HG03575 (cell line): ENCODE data around the gene SH3D19.
"Not testable (repeated sequence)": the region's sequence is repeated elsewhere in the genome, so short reads cannot be mapped to it uniquely, and the experiment has no call there.

Experiments used
- ATAC-seq: cut with Tn5 transposase; IDR thresholded peaks from one replicate; pipeline ENCODE4 v1.9.1; 2021; ENCODE audit not compliant: unreplicated experiment, insufficient number of reproducible peaks, low FRiP score; ENCODE audit errors: extremely low read depth

The SH3D19 gene

DNA sequence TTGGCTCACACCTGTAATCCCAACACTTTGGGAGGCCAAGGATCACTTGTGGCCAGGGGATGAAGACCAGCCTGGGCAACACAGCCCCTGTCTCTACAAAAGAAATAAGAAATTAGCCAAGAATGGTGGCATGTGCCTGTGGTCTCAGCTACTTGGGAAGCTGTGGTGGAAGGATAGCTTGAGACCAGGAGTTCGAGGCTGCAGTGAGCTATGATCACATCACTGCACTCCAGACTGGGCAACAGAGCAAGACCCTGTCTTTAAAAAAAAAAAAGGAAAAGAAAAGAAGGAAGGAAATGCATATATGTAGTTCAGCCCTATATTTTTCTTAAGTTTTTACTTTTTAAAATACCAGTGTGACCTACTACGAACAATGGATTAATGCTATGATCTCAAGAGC lies 33.4 kb downstream of the SH3D19 start:
- ATAC-seq = no peak

DNA sequence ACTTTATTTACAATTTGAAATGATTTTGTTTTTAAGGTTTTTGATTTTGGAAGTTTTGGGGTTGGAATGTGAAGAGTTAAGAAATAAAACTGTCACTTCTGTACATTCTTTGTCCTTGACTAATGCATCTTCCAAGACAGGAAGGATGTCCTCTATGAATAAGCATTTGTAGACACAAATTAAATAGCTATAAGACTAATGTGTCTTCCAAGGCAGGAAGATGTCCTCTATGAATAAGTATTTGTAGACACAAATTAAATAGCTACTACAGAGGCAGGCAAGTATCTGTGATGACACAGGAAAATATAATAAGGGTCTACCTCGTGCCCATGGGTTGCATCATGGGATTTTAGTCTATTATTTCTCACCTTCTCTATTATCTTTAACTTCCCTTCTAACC lies 33.9 kb downstream of the SH3D19 start:
- ATAC-seq = no peak

DNA sequence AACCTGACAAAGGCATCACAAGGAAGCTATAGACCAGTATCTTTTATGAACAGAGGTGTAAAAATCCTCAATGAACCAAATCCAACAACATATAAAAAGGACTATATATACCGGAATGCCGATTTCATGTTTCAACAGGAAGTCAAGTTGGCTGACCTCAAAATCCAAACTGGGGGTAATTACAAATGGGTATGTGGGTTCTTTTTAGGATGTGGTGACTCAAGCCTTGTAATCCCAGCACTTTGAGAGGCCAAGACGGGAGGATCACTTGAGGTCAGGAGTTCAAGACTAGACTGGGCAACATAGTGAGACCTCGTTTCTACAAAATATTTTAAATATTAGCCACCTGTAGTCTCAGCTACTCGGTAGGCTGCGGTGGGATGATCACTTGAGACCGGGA lies 38.0 kb downstream of the SH3D19 start:
- no peak for ATAC-seq

DNA sequence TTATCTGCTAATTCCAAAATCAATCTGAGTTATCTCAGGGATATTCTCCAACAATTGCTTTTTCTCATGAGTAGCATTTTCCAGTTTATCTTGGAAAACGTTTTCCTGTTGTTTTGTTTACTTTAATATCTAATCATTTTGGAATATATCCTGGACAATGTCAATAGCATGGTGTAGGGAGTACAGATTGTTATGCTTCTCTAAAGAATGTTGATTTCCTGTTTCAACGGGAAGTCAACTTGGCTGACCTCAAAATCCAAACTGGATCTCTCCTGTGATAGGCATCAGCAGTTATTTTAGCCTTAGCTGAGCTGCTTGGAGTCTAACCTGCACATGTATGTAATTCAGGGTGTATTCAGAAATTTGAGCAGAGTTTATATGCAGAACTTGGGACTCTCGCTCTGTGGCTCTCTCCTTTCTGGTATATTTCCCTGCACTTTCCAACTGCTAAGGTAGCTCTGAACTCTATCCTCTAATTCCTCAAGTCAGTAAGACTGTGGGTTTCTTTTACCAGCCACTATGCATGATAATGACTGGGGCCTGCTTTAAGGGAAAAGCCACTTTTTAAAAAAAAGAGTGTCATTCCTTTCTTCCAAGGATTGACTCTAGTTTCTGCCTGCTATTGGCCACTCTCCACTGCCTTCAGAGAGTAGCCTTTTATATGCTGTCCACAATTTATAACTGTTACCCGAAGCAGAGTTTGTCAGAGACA lies 40.7 kb downstream of the SH3D19 start:
- ATAC-seq = no peak

DNA sequence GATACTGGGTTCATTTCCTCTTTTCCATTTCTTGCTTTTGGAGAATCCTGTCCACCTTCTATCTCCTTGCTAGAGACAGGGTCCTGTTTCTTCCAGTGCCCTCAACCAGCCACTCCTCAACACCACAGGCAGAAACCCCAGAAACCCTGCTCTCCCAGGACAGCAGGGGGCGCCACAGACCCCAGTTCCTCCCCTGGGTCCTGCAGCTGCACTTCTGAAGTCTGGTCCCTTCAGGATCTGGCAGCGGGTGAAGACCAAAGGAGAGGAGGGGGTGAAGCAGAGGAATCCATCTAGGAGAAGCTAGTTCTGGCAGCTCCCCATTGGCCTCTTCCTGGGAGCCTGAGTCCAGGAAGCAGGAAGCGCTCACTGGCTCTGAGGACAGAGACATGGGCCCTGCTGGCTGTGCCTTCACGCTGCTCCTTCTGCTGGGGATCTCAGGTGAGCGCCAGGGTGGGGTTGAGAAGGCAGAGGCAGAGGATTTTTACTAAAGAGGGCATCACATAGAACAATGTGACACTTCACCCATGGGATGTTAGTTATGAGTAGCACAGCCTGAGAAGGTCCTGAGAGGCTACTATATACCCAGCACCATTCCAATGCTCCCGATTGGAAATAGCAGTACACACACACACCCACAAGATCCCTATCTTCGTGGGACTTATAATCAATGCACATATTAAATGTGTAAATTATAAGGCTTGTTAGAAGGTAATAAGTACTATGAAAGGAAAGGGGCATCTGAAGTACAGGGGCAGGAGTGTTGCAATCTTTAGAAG lies 48.4 kb downstream of the SH3D19 start, which contains the start of gene PRSS48:
Gene PRSS48, plus strand, starts transcription at position 375 of the 776 bp plus-strand sequence. Its CDS starts 12 bp downstream, at position 387.
- ATAC-seq = no peak

DNA sequence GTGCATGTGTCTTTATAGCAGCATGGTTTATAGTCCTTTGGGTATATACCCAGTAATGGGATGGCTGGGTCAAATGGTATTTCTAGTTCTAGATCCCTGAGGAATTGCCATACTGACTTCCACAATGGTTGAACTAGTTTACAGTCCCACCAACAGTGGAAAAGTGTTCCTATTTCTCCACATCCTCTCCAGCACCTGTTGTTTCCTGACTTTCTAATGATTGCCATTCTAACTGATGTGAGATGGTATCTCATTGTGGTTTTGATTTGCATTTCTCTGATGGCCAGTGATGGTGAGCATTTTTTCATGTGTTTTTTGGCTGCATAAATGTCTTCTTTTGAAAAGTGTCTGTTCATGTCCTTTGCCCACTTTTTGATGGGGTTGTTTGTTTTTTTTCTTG lies 56.5 kb downstream of the SH3D19 start:
- ATAC-seq = not testable (repeated sequence)

DNA sequence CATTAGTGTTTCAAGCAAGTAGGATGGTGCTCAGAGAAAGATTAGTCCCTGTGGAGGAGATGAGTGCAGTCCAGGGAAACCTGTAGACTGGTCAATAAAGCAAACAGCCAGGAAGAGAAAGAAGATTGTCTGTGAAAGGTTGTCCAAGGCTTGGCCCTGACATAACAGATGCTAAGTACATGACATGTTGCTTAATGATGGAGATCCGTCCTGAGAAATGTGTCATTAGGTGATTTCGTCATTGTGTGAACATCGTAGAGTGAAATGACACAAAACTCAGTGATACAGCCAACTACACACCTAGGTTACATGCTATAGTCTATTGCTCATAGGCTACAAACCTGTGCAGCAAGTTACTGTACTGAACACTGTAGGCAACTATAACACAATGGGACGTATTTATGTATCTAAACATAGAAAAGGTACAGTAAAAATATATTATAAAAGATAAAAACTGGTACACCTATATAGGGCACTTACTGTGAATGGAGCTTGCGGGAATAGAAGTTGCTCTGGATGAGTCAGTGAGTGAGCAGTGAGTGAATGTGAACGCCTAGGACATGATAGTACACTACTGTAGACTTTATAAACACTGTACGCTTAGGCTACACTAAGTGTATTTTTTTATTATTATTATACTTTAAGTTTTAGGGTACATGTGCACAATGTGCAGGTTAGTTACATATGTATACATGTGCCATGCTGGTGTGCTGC lies 57.4 kb downstream of the SH3D19 start:
- no peak for ATAC-seq

DNA sequence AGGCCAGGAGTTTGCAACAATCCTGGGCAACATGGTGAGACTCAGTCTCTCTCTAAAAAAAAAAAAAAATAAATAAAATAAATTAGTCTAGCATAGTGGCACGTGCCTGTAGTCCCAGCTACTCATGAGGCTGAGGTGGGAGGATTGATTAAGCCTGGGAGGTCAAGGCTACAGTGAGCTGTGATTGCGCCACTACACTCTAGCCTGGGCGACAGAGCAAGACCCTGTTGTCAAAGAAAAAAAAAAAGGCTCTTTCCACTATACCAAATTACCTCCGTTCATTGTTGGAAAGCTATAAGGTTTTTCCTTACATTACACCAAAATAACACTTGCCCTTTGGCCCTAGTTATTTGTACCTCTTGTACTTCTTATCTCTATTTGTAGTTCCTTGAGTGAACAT lies 58.3 kb downstream of the SH3D19 start:
- ATAC-seq = no peak

DNA sequence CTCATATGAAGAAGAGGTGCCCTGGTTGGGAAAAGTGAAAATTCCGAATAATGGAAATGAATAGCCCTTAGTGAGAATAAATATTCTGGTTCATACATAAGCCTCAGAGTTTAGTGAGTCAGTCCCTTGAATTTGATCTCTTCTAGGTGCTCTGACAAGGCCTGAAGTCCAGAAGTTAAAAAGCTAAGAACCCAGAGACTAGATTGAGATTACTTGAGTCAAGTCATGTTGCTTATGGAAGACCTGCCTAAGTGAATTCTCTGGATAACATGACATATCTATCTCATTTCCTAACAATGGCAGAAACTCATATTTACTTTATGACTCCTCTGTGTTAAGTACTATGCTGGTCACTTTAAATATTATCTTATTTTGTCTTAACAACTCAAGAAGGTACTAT lies 58.9 kb downstream of the SH3D19 start:
- ATAC-seq = no peak

DNA sequence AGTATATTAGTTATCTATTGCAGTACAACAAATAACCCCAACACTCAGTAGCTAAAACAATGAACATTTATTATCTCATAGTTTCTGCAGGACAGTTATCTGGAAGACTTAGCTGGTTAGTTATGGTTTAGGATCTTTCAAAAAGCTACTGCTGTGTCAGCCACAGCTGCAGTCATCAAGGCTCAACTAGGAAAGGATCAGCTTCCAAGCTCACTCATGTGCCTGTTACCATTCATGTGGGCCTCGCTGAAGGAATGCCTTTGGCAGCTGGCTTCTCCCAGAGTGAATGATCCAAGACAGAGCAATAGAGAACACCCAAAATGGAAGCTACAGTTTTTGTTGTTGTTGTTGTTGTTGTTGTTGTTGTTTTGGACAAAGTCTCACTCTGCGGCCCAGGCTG lies 62.0 kb downstream of the SH3D19 start:
- no peak for ATAC-seq

DNA sequence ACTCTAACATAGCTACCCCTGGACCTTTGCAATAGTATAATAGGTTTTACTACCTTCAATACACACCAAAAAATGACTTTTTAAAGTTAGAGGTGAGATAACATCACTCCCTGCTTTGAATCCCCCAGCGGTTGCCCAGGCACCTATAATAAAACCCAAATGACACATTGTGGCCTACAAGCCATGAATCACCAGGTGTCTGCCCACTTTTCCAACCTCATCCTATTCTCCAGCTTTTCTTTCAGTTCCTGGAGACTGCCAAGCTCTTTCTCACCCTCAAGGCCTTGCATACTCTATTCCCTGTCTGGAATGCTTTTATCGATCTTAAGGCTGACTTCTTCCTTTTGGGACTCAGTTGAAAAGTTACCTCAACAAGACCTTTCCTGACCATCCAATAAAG lies 64.9 kb downstream of the SH3D19 start:
- ATAC-seq = no peak

DNA sequence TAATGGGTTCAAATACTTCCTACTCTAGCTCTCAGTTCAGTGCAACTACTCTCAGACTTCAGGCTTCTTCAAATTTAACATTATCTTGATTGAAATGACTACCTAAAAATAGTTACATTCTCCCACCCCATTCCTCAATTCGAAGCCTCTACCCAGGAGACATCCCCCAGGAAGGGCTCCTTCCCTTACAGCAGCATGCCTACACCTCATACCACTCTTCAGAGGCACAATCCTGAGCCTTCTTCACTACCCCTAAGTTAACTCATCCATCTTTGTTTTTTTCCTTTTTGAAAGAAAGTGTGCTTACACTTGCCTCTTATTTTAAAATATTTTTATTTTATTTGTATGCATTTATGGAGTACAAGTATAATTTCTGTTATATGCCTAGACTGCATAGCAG lies 65.7 kb downstream of the SH3D19 start:
- ATAC-seq = no peak

DNA sequence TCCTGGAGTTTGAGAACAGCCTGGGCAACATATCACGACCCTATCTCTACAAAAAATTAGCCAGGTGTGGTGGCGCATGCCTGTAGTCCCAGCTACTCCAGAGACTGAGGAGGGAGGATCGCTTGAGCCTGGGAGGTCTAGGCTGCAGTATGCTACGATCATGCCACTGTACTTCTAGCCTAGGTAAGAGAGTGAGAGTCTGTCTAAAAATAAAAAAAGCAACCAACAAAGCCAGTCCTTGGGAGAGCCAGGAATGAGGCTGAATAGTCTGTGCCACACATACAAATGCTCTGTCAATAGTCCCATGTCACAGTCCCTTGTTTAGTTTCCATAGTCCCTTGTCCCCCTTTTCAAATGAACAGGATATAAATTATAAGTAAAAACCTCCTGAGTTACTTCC lies 67.7 kb downstream of the SH3D19 start:
- no peak for ATAC-seq

DNA sequence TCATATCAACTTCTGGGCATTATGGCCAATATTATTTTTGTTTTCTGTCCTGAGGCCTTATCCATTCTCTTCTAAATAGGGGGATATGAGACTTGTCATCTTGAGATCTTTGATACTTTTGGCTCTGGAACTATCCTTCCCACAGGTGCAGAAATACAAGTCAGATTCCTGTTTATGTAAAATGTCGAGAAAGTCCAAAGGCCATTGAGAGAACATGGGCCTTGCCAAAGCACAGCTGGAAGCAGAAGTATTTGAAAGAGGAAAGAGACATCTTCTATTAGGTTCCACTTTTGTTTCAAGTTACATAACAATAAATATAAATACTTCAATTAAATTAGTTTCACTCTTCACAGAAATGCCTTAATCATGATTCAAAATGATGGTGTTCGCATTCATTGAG lies 69.3 kb downstream of the SH3D19 start:
- no peak for ATAC-seq

DNA sequence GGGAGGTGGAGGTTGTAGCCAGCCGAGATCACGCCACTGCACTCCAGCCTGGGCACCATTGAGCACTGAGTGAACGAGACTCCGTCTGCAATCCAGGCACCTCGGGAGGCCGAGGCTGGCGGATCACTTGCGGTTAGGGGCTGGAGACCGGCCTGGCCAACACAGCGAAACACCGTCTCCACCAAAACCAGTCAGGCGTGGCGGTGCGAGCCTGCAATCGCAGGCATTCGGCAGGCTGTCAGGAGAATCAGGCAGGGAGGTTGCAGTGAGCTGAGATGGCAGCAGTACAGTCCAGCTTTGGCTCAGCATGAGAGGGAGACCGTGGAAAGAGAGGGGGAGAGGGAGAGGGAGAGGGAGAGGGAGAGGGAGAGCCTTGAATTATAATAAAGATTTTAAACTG lies 69.7 kb downstream of the SH3D19 start:
- not testable (repeated sequence) for ATAC-seq

DNA sequence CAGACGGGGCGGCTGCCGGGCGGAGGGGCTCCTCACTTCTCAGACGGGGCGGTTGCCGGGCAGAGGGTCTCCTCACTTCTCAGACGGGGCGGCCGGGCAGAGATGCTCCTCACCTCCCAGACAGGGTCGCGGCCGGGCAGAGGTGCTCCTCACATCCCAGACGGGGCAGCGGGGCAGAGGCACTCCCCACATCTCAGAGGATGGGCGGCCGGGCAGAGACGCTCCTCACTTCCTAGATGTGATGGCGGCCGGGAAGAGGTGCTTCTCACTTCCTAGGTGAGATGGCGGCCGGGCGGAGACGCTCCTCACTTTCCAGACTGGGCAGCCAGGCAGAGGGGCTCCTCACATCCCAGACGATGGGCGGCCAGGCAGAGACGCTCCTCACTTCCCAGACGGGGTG lies 70.2 kb downstream of the SH3D19 start:
- not testable (repeated sequence) for ATAC-seq

DNA sequence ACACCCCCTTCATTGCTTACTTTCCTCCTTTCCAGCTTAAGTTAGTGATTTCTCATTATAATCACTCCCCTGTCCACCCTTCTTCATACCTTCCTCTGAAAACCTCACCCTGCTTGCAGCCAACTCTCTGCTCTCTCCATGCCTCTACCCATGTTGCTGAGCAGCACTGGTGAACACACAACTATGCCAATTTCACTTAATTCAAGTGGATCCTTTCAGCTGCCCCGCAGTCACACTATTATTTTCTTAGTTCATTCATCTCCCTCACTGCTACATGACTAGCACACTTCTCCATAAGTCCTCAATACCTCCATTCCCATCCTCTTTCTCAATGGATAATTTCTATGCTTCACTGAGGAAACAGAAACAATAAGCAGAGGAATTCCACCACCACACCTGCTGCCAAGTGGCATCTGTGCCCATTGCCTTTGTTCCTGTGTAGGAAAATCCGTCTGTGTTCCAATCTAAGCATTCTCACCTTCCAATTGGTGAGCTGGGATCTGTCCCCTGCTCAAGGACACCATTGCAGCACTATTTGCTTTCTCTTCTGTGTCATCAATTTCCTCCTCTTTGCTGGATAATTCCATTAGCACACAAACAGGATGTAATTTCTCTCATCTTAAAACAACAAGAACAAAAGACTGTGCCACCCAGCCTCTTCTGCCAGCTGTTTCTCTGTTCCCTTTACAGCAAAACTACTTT lies 73.7 kb downstream of the SH3D19 start:
- no peak for ATAC-seq

DNA sequence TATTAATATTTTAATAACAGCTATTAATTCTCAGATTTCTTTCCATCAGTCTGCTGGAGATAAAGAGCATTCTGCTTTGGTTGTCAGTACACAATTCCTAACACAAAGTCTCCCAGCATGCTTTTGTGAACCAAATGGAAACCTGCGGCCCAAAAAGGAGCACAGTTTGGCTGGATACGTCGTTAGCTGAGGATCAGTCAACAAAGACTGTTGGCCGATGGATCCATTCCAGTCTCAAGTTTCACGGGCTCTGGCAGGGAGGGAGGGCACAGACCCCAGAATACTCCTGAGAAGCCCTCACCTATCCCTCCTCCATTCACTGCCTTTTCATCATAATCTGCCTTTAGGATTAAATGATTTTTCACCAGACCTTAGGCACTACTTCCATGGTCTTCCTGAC lies 74.7 kb downstream of the SH3D19 start:
- ATAC-seq = no peak

DNA sequence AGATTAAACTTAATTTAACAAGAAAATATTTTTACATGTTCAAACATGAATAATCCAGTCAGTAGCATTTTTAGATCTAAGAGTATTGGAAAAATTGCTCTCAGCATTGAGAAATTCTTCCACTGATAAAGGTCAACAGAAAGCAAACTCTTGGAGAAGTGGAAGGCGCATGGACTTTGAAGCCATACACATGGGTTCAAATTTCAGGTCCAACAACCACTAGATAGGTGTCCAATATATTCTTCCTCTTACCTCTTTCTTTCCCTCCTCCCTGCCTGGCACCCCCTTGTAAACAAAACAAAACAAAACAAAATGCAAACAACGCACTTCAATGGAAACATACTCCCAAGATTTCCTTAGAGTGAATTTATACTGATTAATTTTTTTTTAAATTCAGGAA lies 76.9 kb downstream of the SH3D19 start:
- no peak for ATAC-seq
